Head of caudate nucleus (tissue), 42 donors: Measurements from ENCODE around the gene EXOC3.
"Not testable (repeated sequence)": the region's sequence is repeated elsewhere in the genome, so short reads cannot be mapped to it uniquely, and the experiment has no call there.

Experiments used
- DNase-seq, 42 donors: peaks; one replicate each; pipeline versions ENCODE4 v3.0.0 to v3.0.0-alpha.2; 2020 to 2021; ENCODE audit warnings: mixed read lengths in 7 of 42
- intact Hi-C: fragments of 100-400 bp; cut with DNase I; formaldehyde crosslinking; loops from one replicate; pipeline ENCODE4 v1.15.0; 2022

The EXOC3 gene

DNA sequence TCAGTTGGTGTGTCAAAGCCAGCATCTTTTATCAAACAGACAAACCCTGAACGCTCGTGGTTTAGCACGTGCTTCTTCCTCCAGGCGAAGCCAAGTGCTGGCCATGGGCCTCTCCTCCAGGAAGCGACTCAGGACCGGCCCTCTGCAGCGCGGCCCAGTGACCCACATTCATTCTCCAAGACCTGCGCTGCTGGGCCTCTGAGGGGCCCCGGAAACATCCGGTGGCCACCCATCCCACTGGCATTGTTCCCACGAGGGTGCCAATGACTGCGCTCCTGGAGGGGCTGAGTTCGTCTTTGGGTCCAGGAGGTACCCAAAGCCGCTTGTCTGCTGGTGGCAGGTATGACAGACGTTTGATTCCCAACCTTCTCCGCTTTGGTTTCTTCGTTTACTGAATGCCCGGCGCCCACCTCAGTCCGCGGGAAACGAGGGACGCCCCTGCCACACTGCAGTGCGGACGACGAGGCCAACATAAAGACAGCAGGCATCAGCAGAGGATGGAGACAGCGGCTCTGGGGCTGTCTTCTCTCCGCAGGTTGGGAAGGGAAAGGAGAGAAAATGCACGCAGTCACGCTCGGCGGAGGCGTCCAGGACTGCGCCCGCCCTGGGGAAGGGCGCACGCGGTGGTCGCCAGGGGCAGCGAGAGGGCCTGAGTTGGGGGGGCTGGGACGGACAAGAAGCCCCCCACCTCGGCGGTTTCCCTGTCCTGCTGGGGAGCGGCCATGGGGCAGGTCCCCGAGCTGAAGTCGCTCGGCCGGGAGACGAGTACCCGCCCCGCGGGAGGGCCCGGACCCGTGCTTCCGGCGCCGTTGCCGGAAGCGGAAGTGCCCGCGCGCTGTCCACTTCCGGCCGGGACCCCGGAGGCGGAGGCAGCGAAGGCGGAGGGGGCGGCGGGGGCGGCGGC is at the start of gene EXOC3:
Gene EXOC3 (plus strand): TSS at position 842 of the 904 bp plus-strand sequence. CDS start 3,030 bp downstream, outside the sequence.
- intact Hi-C loops = loop anchor here (2.0 to 10.0 kb wide), 2 partner anchors 30 to 452 kb away; partner anchors contain the start of genes BRD9 and TRIP13
- DNase-seq = peak in 41 of 42 donors; percentile 40 to 89 (median 77)

DNA sequence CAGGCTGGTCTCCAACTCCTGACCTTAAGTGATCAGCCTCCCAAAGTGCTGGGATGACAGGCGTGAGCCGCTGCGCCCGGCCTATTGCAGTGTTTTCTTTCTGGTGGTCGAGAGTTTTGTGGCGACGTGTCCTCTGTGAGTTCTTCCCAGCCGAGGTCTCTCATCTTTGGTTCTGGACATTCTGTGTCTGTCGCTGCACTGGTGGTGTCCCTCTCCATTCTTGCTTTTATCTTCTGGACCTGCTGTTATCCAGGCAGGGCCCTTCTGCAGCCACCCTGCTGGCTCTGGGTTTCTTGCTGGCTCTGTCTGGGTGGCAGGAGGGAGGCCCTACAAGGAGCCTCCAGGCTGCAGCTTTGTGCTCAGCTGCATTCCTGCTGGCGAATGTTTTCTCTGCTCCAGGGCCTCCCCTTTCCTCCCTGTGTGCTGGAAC is 49.1 kb upstream of the EXOC3 start:
- peak in 7 of 42 donors; percentile 4 to 32 (median 8) for DNase-seq
- intact Hi-C loops = no loop called here

DNA sequence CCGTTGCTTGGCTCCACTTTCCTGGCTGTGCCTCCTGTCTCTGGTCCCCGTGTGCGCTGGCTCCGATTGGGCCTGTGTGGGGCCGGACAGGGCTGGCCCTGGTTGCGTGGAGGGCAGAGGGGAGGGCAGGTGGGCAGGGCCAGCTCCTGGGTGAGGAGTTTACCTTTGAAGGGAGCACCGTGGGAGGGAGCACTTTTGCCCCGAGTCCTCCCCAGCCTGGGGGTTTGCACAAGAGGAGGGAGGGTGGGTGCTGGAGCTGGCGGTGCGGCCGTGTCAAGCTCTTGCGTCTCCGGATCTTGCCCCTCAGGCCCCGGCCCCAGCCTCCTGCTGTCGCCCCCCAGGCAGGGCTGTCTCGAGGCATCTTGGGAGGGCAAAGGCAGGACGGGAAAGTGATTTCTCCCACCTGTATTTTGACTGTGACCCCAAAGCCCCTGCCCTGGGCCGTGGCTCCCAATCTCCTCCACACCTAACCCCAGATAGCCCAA is 48.3 kb upstream of the EXOC3 start:
- intact Hi-C loops = no loop called here
- DNase-seq = peak in 10 of 42 donors; percentile 3 to 30 (median 8)

DNA sequence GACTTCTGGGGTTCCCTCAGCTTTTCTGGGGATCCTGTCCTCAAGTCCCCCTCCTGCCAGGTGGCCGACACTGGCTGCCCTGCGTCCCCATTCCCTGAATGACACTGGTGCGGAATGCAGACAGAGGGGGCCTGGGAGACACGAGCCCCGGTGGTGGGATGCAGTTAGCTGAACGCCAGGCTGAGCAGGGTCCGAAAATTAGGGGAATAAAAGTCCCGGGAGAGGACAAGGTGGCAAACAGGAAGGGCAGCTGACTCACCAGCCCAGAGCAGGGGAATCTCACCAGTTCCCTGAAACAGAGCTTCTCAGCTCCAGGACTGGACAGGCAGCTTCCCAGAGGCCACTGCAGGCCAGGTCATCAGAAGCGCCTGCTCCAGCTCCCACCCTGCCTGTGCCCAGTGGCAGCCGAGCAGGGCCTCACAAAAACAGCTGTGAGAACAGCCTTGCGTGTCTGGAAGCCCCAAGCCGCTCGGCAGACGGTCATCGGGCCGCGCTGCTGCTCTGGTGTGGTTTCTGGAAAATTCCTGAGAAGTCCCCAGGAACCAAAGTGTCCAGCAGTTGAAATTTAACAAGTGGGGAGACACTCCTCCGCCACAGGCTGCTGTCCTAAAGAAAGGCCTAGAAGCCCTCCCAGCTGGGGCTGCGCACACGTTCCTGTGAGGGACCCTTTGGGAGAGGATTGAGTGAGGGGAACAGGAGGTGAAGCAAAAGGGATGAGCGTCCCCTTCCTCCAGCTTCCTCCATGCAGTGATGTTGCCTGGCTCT is 47.6 kb upstream of the EXOC3 start:
- peak in 8 of 42 donors; percentile 3 to 38 (median 9) for DNase-seq

DNA sequence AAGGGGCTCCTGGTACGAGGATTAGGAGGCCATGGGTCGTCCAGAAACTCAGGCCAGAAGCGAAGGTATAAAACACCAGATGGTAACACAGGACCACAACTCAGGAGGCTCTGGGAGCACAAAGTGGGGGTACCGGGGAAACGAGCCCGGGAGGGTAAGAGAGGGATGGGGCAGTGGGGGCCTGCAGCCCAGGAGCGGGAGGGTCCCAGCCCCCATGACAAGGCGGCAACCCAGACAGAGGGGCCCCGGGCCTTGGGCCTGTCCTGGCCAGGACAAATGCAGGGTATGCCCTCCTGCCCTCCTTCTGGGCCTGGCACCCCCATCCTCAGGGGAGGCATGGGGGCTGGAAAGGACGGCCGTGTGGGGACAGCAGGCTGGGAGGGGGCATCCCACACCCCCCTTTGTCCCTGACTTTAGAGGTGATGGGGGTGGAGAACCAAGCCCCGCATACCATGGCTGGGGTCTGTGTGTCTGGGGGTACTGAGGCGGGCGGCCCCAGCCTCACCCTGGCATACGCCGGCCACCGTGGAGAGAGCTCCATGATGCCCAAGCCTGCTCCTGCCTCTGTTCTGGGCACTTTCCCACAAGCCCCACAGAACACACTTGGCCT is 47.0 kb upstream of the EXOC3 start:
- intact Hi-C loops = no loop called here
- DNase-seq = peak in 8 of 42 donors; percentile 3 to 25 (median 6)

More for the DNA sequence above, 47.6 kb upstream of the EXOC3 start:
- intact Hi-C loops = no loop called here

DNA sequence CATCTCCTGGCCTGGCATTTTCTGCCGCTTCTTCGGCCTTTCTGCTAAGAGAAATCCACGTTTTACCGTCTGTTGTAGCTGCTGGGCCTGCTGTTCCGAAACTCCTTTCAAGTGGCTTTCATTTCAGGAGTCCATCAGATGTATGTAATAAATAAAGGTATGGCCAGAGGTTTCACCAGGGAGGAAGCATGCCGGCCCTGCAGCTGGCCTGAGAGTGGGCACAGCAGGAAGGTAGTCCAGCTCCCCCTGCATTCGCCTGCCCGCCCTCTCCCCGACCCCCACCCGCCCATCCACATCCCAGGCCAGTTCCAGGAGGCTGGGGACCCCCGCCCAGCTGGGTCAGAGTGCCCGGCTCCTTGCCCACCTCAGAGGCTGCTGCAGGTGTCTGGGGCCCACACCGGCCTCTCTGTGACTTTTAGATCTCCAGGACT is 46.4 kb upstream of the EXOC3 start:
- intact Hi-C loops = no loop called here
- peak in 8 of 42 donors; percentile 2 to 30 (median 10) for DNase-seq

DNA sequence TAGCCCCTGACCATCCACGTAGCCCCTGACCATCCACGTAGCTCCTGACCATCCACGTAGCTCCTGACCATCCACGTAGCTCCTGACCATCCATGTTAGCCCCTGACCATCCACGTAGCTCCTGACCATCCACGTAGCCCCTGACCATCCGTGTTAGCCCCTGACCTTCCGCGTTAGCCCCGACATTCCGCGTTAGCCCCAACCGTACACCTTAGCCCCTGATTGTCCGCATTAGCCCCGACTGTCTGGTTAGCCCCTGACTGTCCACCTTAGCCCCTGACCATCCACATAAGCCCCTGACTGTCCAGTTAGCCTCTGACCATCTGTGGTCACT is 44.9 kb upstream of the EXOC3 start:
- intact Hi-C loops = not testable (repeated sequence)
- DNase-seq = peak in 3 of 42 donors; percentile 4 to 7 (median 6)

DNA sequence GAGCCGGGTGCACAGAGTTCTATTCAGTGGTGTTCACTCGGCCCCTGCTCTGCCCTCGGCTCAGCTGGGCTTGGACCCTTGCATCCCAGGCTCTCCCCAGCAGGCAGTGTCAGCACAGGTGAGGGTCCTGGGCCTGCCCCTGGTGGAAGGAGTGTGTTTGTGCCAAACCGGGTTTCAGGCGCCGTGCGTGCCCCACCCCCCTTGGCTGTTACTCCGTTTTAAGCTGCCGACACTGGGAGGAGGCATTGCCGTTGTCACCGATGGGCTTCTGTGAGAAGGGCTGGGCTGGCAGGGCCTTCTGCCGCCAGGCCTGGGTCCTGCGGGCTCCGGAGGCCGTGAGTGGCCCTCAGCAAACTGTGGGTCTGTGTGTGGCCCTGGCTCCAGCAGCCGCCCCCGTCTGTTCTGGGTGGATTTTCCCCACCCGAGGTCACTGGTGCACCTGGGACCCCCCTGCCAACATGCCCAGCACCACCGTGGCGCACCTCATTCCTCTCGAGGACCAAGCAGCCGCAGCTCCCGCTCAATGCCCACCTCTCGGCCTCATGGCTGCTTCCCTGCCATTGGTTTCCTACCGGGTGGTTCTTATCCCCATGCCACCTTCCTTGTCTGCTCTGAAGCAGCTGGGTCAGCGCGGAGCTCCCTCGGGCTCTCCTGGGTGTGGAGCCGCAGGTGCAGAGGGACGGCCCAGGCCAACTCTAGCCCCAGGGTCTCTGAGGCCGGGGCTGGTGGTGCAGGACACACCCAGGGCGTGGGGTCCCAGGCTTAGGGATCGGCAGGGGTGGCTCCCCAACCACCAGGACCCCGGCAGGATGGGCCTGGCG is 44.3 kb upstream of the EXOC3 start:
- intact Hi-C loops = no loop called here

DNA sequence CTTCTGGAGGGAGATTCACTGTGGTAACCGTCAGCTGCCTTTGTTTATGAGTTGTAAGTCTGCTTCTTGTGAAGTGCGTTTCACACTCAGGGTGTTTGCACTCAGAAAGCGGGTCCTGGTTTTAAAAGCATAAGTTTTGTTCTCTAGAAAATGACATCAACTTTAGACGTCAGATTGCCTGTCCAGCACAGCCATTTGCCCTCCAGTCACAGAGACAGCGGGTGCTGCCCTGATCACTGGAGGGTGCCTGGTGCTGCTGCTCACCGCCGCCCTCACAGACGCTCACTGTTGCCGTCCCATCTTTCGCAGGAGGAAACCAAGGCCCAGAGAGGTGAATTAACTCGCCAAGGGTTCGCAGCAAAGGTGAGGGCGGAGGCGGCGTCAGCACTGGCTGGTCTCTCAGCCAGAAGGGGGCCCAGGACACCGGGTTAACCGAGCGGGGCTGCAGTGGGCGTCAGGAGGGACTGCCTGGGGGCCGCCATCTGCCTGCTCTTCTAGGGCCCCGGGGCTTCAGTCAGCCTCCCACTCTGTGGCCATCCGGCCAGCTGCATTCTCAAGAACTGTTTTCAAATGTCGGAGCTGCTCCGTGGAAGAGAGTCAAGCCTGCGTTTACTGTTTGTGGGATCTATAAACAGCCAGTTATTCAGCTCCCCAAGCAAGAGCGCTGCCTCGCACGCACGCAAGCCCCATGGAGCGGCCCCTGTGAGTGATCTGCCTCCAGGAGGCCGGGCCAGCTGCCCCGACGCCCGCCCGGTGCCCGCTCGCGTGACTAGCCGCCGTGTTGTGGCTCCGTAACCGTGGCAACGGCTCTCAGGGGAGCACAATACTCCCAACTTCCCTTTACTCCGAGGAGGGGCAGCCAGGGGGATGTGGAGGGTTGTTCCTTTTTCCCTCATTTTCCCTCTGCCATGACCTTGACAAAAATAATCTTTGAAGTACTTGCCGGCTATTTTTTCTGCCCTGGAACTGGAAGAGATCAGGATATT is 43.4 kb upstream of the EXOC3 start:
- DNase-seq = peak in 28 of 42 donors; percentile 12 to 69 (median 40)

More for the DNA sequence above, 44.3 kb upstream of the EXOC3 start:
- peak in 10 of 42 donors; percentile 7 to 35 (median 12) for DNase-seq

DNA sequence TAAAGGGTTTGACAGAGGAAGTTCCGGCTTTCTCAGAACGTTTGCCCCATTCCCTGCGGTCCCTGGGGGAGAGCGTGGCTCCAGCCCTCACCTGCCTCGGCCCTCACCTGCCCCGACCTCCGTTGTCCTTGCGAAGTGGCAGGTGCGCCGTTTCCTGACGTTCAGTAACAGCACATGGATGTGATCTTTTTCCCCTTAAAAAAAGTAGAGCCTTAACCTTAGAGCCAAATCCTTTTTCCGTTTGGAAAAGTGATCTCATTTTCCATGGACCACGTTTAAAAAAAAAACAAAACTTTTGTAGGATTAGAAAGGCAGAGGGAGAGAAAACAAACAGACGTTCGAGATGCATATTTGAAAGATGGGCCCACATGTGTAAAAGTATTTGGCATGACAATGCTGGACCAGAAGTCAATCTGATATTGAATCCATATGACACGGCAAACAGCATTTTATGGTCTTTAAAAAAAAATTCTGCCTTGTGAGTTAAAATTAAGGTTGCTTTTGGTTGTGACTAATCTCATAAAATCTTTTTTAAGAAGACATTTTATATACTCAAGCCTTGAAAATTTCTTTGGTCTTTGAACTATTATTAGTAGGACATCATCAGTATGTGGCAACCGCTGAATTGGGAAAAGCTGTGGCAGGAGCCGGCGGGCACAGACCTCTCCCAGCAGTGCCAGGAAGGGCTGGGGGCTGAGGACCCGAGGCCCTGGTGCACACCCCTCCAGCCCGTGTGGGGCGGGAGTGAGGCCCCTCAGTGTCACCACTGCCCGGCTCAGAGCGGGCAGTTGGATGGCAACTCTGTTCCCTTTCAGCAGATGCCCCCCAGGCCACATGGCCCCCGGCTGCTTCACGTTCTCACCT is 42.5 kb upstream of the EXOC3 start:
- intact Hi-C loops = no loop called here
- peak in 9 of 42 donors; percentile 6 to 35 (median 14) for DNase-seq

More for the DNA sequence above, 43.4 kb upstream of the EXOC3 start:
- intact Hi-C loops = no loop called here

DNA sequence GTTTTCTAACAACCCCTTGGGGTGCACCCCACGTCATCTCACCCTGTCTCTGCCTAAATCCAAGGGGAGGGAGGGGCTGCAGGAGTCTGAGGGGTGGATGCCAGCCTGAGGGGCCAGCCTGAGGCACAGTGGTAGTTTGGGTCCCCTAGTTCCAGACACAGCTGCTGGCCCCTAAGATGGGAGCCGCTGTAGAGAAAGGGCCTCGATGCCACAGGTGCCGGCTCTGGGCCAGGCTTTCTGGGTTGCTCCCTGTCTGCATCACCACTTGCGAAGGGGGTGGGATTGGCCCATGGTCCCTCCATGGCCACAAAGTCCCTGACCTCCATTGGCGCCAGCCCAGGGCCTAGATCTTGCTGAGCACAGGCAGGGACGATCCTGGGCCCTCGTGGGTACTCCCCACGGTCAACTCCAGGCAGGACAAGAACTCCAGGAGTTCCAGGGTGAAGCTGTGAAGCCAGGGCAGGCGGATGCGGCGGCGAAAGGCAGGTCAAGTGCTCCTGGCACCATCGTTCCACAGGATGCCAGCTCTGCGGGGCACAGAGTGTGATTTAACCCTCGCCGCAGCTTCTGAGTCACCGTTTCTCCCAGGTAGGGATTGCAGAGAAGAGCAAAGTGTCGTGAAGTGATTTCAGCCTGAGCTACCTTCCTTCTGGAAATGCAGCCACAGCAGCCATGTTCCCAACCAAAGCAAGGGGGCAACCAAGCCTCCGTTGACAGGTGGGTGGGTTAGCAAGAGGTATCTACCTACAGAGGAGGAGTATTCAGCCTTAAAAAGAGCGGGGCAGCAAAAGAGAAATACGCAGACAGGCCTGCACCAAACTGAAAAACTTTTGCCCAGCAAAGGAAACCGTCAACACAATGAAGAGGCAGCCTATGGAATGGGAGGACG is 41.6 kb upstream of the EXOC3 start:
- intact Hi-C loops = no loop called here
- DNase-seq = peak in 8 of 42 donors; percentile 10 to 33 (median 15)

DNA sequence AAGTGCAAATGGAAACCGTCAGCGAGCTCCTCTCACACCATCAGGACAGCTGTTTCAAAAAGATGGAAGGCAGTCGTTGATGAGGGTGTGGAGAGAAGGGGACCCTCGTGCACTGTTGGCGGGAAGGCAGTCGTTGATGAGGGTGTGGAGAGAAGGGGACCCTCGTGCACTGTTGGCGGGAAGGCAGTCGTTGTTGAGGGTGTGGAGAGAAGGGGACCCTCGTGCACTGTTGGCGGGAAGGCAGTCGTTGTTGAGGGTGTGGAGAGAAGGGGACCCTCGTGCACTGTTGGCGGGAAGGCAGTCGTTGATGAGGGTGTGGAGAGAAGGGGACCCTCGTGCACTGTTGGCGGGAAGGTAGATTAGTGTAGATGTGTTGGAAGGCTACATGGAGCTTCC is 40.8 kb upstream of the EXOC3 start:
- DNase-seq, intact Hi-C loops: not testable (repeated sequence)

DNA sequence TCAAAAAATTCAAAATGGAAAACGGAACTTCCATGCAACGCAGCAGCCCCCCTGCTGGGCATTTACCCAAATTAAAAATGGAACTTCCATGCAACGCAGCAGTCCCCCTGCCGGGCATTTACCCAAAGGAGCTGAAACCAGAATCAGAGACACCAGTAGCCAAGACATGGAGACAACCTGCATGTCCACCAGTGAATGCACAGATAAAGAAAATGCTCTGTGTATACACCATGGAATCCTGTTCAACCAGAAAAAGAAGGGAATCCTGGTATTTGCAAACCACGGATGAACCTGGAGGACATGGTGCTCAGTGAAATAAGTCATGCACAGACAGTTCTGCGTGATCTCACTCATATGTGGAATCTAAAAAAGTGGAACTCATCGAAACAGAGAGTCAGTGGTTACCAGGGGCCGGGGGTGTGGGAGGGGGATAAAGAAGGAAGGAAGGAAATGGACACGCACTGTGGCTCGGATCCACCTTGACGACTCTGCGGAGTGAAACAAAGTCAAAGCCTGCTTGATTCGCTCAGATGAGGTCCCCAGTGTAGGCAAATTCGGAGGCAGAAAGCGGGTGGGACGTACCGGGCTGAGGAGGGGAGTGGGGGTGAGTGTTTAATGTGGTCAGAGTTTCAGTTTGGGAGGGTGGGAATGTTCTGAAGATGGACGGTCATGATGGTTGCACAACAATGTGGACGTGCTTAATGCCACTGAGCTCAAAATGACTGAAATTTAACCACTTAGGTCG is 40.2 kb upstream of the EXOC3 start:
- intact Hi-C loops = no loop called here
- DNase-seq = peak in 1 of 42 donors; percentile 16

DNA sequence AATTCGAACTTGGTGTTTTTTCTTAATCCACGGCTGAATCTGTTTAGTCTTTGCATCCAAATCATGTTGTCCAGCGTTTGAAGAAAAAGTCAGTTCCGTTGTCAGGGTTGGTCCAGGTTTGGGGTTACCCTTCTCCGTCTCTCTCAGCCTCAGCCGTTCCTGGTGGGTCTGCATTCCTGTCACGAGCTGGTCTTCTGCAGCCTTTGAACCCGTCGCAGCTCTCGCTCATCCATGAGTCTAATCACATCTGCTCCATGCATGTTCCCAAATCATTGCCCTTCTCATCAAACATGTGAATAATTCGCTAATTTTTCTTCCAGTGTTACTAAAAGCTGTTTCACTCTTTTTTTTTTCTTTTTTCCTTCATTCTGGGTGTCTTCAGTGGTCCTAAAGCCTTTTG is 39.0 kb upstream of the EXOC3 start:
- intact Hi-C loops = no loop called here
- no peak for DNase-seq
